Breast epithelium (tissue), 3 donors: Measurements from ENCODE around the gene EEF1A2.

Source experiments
- POLR2A ChIP-seq: fragments of 450-650 bp; IDR thresholded peaks from one replicate; pipeline ENCODE4 v1.6.1; 2016; ENCODE audit warnings: antibody characterized with exemption, mild to moderate bottlenecking, moderate library complexity
- POLR2AphosphoS5 ChIP-seq, 3 donors: sonication (generic); formaldehyde crosslinking; IDR thresholded peaks; one replicate each; pipeline ENCODE4 v1.6.1; 2017; ENCODE audit warnings: antibody characterized with exemption in 3 of 3
- TF ChIP-seq, protein P1 (sequence below), 3 donors: fragments of 450-650 bp; IDR thresholded peaks; one replicate each; pipeline ENCODE4 v1.5.1; 2016 to 2017; ENCODE audit warnings: antibody characterized with exemption in 3 of 3, mild to moderate bottlenecking in 3 of 3, moderate library complexity in 3 of 3

DNA sequence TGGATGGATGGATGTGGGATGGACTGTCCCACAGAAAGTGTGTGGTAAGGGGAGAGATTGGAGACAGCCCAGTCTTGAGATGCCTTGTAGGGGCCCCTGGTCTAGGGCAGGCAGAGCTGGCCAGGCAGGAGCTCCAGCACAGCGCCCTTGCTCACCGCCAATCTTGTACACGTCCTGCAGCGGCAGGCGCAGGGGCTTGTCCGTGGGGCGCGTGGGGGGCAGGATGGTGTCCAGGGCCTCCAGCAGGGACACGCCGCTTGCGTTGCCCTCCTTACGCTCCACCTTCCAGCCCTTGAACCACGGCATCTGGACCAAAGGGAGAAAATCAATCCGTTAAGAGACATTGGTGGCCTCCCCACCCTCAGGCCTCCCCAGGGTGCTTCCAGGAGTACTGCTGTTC, 5.9 kb downstream of the EEF1A2 start:
- TF ChIP-seq, protein P1, sequence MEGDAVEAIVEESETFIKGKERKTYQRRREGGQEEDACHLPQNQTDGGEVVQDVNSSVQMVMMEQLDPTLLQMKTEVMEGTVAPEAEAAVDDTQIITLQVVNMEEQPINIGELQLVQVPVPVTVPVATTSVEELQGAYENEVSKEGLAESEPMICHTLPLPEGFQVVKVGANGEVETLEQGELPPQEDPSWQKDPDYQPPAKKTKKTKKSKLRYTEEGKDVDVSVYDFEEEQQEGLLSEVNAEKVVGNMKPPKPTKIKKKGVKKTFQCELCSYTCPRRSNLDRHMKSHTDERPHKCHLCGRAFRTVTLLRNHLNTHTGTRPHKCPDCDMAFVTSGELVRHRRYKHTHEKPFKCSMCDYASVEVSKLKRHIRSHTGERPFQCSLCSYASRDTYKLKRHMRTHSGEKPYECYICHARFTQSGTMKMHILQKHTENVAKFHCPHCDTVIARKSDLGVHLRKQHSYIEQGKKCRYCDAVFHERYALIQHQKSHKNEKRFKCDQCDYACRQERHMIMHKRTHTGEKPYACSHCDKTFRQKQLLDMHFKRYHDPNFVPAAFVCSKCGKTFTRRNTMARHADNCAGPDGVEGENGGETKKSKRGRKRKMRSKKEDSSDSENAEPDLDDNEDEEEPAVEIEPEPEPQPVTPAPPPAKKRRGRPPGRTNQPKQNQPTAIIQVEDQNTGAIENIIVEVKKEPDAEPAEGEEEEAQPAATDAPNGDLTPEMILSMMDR (IDR thresholded peaks at IDR 0.05), result no peak
- TF ChIP-seq POLR2A, result no peak
- no peak for TF ChIP-seq POLR2AphosphoS5 (IDR thresholded peaks at IDR 0.05)
